IMR-90 (cell line): ENCODE measurements around the gene LTB4R.

Source experiments
- CEBPB ChIP-seq: IDR thresholded peaks from 2 replicates; pipeline ENCODE4 v1.6.1; 2012; ENCODE audit warnings: low read depth, low read length, improper control_type of control experiment
- TF ChIP-seq, protein P1 (sequence below): conservative IDR thresholded peaks from 2 replicates; pipeline ENCODE4 v1.5.1; 2012; ENCODE audit warnings: mild to moderate bottlenecking, low read depth, low read length, improper control_type of control experiment

GRCh38 chr14:24356208-24356607 lies 44.9 kb downstream of the LTB4R start:
- TF ChIP-seq, protein P1, sequence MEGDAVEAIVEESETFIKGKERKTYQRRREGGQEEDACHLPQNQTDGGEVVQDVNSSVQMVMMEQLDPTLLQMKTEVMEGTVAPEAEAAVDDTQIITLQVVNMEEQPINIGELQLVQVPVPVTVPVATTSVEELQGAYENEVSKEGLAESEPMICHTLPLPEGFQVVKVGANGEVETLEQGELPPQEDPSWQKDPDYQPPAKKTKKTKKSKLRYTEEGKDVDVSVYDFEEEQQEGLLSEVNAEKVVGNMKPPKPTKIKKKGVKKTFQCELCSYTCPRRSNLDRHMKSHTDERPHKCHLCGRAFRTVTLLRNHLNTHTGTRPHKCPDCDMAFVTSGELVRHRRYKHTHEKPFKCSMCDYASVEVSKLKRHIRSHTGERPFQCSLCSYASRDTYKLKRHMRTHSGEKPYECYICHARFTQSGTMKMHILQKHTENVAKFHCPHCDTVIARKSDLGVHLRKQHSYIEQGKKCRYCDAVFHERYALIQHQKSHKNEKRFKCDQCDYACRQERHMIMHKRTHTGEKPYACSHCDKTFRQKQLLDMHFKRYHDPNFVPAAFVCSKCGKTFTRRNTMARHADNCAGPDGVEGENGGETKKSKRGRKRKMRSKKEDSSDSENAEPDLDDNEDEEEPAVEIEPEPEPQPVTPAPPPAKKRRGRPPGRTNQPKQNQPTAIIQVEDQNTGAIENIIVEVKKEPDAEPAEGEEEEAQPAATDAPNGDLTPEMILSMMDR: no peak
- TF ChIP-seq CEBPB: no peak
